ENCODE data around the gene LOC101059915.
A peak's percentile ranks its signal among the peaks of the same experiment; 100 is the strongest.

Gene LOC101059915

GRCh38 chrX:71667328-71668247, at the start of gene LOC101059915:
LOC101059915 (plus strand) TSS chrX:71667546.
- no peak for DNase-seq (ENCODE audit: low spot score)

- no peak for DNase-seq (ENCODE audit: low spot score)
Observed at GRCh38 chrX:71617742-71618141, 49.6 kb upstream of the LOC101059915 start.

GRCh38 chrX:71618303-71618721, 49.0 kb upstream of the LOC101059915 start, which contains the start of gene CXCR3:
CXCR3 (minus strand) TSS chrX:71618511; CDS start chrX:71618449, 62 bp downstream.
- DNase-seq (ENCODE audit: low spot score) = no peak

GRCh38 chrX:71618787-71619186, 48.6 kb upstream of the LOC101059915 start:
- DNase-seq (ENCODE audit: low spot score) = no peak

DNA sequence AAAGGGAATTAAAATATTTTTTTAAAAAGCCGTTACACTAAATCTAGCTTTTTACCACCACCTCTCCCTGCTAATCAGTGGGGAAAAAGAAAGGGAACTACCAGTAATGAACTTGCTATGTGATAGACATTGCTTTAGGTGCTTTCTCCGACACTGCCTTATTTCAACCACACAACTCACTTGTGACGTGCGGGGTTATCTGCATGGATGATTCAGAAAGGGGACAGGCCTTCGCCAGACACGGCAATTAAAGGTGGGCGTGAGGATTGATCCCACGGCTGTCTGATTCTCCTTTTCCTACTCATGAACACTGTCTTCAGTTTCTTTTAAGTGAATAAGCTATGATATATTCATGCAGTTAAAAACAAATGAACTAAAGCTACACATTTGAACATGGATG, 48.2 kb upstream of the LOC101059915 start:
- DNase-seq (ENCODE audit: low spot score) = no peak

DNA sequence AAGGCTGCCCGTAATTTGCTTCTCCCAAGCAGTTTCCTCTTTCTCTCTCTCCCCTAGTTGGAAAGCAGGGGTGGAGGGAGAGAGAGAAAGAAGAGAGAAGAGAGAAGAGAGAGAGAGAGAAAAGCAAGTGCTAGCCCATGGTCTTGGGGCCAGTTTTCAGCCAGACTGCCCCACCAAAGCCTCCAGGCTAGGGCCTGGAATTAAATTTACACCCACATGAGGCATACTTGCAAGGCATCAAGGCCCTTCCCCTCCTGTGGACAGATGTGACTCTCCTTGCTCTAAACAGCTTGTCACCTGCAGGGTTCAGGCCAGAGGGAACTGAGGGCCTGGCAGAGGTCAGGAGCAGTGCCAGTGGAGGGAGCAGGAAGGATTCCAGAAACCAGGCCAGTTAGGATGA, 47.4 kb upstream of the LOC101059915 start:
- no peak for DNase-seq (ENCODE audit: low spot score)

GRCh38 chrX:71621603-71622002, 45.7 kb upstream of the LOC101059915 start:
- no peak for DNase-seq (ENCODE audit: low spot score)

DNA sequence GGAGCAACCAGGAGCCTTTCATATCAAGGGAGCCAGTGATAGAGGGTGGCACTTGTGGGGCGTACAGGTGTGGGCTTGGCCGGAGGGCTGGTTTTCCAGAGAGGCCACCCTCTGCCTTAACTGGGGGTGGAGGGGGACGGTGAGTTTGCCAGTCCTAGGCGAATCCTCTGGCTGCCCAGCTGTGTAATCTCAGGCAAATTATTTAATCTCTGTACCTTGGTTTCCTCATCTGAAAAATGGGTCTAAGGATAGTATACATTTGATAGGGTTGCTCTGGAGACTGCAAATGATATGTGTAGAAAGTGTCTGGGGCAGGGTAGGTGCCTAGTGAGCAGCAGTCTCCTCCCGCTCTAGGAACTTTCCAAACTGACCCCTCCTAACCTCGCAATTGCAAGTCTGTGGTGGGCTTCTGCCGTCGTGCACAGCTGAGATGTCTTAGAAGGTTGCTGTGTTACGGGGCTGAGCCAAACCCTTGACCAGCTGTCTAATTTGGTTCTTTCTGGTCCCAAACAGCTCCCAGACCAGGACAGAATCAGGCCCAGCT, 45.2 kb upstream of the LOC101059915 start:
- no peak for DNase-seq (ENCODE audit: low spot score)

DNA sequence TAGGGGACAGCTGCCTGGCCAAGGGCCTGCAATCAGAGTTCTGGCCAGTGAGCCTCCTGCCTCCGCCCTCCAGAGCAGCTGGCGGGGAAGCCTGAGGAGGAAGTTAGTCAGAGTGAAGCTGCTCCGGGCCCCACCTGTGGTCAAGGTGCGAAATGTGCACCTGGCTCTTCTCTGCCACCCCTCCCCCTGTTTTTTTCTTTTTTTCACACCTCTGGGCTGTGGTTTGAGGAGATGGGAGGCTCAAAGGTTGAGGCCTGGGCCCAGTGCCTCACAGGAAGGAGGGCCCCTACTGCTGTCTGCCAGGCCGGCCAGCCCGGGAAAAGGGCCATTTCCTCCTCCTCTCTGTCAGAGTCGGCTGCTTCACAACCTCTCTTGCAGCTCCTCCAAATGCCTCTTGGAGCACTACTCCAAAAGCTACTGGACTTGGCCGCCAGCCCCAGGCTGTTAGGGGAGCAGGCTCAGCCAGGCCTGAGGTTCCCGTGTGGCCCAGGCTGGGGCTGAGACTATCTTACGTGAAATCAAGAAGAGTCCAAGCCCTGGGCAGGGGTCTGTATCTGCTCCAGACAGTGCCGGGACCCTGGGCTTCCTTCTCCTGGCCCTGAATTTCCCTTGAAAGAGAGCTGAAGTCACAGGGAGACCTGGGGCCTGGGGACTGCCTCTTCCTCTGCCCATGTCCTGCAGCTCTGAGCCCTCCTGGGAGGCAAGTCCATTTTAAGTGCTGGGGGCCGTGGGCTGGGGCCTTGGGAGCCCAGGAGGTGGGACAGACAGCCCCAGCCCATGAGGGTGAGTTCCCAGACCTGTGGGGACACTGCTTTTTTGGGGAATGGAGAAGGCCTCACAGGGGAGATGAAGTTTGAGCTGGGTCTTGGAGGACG, 44.5 kb upstream of the LOC101059915 start:
- no peak for DNase-seq (ENCODE audit: low spot score)

GRCh38 chrX:71623714-71624113, 43.6 kb upstream of the LOC101059915 start:
- no peak for DNase-seq (ENCODE audit: low spot score)

DNA sequence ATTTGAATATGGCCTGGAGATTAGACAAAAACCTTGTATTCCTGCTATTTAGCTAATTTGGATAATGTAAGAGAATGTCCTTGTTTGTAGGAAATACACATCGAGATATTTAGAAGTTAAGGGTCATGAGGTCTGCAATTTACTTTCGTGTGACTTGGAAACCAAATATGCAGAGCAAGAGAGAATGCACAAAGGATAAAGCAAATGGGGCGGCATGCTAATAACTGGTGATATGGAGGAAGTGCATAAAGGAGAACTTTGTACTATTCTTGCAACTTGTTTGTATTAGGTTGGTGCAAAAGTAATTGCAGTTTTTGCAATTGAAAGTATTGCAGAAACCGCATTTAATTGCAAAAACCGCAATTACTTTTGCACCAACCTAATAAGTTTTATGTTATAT, 41.9 kb upstream of the LOC101059915 start:
- DNase-seq (ENCODE audit: low spot score) = no peak

GRCh38 chrX:71626576-71626975, 40.8 kb upstream of the LOC101059915 start:
- DNase-seq (ENCODE audit: low spot score) = no peak

GRCh38 chrX:71627588-71628404, 39.5 kb upstream of the LOC101059915 start:
- DNase-seq (ENCODE audit: low spot score) = no peak

- no peak for DNase-seq (ENCODE audit: low spot score)
Observed at GRCh38 chrX:71629467-71629866, 37.9 kb upstream of the LOC101059915 start.

- no peak for DNase-seq (ENCODE audit: low spot score)
Observed at GRCh38 chrX:71632923-71633657, 34.3 kb upstream of the LOC101059915 start.

DNA sequence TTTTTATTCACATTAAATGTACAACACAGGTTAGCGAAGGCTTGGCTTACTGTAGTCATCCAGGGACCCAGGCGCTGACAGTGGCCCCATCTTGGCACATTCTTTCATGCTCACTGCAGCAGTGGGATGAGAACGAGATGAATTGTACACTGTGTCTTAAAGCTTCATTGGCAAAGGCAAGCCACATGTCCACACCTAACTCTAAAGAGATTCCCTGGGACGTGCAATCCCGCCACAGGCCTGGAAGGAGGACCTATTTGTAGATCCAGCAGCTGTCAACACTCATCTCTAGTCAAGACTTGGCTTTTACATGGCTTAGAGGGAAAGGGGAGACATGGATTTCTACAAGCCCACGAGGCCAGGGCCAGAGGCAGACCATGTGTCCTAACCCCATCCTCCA, 33.0 kb upstream of the LOC101059915 start:
- no peak for DNase-seq (ENCODE audit: low spot score)

DNA sequence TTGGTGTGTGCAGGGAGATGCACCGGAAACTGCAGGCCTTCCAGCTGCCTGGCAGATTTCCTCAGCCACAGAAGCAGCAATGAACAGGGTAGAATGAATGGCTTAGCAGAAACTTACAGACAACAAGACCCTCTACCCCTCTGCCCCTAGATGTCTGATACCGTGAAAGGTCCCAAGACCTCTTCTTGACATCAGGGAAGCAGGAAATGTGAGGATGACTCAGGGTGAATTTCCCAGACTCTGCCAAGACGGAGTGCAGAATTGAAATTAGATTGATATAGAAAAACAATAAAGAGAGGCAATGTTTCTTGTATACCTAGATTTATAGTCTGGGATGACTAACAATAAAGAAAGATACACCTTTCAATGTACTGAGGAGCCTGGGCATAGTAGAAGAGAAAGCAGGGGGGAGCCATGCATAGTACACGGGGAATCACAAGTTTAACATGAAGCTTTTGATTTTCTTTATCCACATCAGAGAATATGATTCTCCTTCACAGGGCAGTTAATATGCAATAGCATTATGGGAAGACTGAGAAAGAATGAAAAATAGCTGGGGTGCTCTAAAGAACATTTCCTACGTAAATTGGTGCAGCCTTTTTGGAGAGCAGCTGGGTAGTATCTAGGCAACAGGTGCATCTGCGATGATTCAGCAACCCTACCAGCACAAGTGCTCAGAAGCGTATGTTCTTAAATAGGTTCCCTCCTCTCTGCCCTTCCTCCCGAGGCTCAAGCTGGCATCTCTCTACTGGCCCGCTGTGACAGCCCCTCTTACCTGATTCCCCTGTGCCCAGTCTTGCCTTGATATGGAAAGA, 30.7 kb upstream of the LOC101059915 start:
- DNase-seq (ENCODE audit: low spot score) = peak; percentile 26

DNA sequence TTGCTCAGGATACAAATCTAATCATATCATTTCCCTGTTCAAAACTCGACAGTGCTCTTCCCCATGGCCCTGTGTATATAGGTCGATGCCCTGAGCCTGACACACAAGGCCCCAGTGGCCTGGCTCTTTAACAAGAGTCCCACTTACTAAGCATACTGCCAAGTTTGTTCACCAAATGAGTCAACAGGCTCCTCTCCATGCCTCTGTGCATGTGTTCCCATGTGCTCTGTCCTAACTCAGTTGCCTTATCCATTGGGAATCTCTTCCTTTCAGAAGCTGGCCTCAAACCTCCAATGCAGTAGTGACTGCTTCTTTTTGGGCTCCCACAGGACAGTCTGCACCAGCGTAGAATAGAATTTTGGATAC, 30.1 kb upstream of the LOC101059915 start:
- no peak for DNase-seq (ENCODE audit: low spot score)

DNA sequence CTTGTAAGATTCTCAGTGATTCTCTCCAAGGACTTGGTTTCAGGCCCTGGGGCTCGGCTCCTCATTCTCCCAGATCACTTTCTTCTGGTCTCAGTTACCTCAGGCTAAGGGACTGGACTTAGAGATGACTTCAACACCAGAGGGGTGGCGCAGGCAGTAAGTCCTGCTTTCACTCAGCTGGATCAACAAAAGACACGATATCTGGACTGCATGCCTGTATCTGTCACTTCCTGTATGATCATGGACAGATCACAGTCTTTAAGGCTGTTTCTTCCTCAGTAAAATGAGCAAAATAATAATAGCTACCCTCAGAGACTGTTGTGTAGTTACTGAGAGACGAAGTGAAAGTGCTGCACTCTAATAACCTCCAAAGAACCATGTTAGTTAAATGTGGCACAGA, 29.5 kb upstream of the LOC101059915 start:
- peak; percentile 53 for DNase-seq (ENCODE audit: low spot score)

DNA sequence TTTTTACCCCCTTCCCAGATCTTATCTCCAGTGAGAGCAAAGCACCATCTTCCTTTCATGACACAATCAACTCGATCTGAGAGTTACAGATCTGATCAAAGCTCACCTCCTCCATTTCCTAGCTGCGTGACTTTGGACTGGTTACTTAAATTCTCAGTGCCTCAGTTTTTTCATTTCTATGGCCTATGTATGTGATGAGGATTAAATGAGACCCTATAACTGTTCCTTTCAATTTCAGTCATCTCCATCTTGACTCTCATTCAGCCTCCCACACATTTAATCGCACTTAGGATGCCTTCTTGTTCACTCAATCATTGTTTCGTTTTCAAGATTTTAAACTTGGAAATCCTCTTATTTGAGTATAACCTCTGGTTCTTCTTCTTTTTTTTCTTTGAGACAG, 28.9 kb upstream of the LOC101059915 start:
- DNase-seq (ENCODE audit: low spot score) = no peak

All from kidney capillary endothelial cell (primary cell).